HG03457 (cell line): ENCODE data around the gene TCF20.

Experiments
- ATAC-seq: cut with Tn5 transposase; IDR thresholded peaks from one replicate; pipeline ENCODE4 v1.9.1; 2021; ENCODE audit warnings: moderate number of reproducible peaks; ENCODE audit not compliant: unreplicated experiment

The TCF20 gene

DNA sequence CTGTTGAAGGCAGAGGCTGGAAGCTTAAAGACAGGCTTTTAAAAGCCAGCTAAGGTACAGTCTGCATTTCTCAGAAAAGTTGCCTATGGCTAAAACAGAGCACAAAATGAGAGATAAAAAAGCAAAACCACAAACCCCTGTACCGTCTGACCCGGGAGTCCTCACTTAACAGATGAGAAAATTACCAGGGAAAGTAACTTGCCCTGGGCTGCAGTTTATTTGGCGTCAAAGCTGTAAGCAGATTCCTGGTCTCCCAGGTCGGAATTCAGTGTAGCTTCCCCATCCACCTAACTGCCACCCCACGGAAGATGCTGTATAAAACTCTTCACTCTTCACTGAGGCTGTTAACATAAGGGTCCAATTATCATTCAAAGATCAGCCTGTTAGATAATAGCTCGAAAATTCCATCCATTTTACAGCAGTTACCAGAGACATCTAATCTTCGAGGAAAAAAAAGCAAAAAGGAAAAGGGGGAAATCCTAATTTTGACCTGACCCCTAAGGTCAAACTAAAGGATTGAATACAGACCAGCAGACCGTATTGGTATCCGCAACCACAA lies 1.5 kb downstream of the TCF20 start:
- no peak for ATAC-seq

DNA sequence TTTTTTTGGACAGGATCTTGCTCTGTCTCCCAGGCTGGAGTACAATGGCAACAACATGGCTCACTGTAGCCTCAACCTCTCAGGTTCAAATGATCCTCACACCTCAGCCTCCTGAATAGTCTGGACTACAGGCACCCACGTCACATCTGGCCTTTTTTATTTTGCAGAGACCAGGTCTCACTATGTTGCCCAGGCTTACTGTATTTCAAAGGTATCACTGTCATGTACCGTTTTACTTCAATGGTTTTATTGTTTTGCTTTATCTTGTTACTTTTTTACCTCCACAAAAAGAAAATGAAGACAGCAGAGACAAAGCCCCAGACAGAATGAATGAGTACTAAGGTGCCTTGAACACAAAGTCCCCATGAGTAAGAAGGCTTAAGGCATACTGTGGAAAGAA lies 5.1 kb downstream of the TCF20 start:
- no peak for ATAC-seq

DNA sequence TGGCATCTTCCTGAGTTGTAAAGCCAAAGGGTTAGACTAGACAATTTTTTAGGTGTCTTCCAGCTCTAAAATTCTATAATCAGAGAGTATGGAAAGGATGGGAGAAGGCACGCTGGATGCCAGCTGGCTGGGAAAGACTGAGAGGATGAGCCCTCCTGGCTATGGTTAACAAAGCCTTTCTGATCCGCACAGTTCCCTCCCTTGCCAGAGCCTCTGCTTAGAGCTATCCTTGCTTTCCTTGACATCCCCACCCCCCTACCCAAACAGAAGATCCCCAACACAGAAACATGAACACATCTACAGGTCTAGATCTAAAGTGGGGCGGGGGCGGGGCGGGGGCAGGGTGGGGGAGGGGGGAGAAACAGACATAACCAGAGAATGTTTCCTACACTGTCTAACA lies 6.5 kb downstream of the TCF20 start:
- no peak for ATAC-seq

DNA sequence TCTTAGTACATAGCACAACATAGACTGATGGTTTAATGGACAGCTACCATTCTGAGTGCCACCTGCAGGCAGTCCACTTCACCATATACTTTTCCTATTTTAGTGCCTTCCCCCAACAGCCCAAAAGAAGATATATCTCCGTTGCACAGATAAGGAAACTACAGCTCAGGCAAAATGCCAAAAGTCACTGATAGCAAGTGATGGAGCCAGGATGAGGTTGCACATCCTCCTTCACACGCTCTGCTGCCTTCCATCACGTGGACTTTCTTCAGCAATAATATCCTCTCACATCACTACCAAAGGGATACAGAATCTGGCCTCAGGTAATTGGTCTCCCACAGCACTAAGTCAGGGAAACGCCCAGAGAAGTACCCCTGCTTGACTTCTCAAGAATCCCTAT lies 7.5 kb downstream of the TCF20 start:
- no peak for ATAC-seq

DNA sequence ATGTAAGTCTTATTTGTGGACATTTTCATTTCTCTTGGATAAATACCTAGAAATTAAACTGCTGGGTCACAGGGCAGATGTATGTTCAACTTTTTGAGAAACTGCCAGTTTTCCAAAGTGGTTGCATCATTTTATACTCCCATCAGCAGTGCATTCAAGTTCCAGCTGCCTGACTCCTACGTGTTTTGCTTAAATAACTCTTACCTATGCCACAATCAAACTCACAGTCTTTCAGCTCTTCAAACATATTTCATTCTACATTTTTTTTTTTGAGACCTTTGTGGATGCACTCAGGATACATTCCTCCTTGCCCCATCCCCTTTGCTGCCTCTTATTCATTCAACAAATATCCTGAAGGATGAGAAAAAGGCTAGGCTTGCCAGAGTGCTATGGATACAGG lies 9.2 kb downstream of the TCF20 start:
- ATAC-seq: no peak

DNA sequence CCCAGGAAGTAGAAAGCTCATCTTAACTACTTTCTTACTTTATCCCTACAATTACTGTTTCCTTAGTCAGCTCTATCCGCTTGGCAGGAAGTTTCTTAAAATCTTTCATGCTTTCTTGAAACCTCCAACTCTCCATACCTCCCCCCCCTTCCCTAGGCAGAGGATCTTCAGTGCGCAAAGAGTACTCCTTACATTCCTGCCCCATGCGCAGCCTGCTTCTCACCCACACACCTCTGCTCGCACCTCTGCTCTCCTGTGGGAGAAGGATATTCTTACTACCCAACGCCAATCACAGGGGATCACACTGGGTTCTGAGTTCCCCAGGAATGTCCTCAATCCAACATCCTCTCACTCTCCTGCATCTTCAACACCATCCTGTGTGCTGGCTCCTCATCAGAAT lies 12.3 kb downstream of the TCF20 start:
- ATAC-seq: no peak

DNA sequence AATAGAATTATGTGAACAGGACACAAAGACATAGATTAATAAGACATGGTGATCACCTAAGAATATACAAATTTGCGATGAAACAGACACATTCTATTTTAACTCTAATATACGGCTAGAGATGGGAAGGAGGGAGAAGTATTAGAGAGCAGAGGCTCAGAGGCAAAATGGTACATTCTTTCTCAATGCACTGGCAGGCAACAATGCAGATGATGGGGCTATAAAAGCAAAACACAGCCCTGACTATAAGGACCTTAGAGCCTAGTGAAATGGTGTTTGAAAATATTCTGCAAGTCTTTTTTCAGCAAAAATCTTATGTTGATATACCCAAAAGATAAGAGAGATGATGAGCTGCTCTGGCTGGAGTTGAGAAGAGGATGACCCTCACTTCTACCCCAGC lies 13.1 kb downstream of the TCF20 start:
- ATAC-seq: no peak

DNA sequence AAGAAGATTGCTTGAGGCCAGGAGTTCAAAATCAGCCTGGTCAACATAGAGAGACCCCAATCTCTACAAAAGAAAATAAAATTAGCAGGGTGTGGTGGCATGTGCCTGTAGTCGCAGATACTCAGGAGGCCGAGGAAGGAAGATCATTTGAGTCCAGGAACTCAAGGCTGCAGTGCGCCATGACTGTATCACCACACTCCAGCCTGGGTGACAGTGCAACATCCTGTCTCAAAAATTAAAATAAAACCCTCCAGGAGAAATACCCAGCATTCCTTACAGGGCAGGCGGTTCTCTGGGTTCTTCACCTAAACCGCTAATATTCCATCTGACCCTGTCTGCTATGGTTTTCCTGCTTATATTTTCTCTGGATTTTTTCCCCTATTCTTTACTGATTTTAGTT lies 13.5 kb downstream of the TCF20 start:
- no peak for ATAC-seq

DNA sequence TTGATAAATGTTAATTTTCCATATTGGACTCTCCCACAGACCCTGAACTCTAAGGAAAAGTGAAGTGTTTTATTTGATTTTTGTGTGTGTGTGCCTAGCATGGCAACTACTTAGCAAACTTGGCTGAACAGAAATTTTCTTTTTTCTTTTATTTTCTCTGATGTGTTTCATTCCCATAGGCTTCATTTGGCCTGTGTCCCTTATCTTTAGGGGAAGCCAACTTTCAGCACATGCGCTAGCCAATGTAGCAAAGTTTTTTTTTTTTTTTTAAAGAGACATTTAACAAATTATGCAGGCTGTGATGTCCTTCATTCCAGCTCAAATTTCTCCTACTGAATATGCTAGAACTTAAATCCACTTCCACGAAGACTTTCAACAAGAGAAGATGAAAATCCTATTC lies 14.2 kb downstream of the TCF20 start:
- ATAC-seq: no peak

DNA sequence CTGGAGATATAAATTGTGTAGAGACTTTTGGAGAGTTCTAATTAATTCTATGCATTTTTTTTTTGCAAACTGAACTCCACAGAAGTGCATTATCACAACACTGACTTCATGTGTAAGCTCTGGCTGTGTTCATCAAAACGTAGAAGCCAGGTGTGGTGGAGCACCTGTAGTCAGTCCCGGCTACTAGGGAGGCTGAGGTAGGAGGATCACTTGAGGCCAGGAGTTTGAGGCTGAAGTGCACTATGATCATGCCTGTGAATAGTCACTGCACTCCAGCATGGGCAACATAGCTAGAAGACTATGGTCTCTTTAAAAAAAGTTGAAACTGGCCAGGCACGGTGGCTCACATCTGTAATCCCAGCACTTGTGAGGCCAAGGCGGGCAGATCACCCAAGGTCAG lies 20.6 kb downstream of the TCF20 start:
- ATAC-seq: no peak

DNA sequence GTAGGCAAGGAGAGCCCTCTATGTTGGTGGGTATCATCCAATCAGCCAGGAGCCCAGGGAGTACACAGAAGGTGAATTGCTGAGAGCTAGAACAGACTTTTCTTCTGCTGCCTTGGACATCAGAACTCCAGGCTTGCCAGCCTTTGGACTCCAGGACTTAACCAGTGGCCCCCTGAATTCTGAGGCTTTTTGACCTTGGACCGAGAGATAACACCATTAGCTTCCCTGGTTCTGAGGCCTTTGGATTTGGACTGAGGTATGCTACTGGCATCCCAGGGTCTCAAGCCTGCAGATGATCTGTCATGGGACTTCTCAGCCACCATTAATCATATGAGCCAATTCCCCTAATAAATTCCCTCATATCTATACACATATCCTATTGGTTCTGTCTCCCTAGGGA lies 21.5 kb downstream of the TCF20 start:
- no peak for ATAC-seq

DNA sequence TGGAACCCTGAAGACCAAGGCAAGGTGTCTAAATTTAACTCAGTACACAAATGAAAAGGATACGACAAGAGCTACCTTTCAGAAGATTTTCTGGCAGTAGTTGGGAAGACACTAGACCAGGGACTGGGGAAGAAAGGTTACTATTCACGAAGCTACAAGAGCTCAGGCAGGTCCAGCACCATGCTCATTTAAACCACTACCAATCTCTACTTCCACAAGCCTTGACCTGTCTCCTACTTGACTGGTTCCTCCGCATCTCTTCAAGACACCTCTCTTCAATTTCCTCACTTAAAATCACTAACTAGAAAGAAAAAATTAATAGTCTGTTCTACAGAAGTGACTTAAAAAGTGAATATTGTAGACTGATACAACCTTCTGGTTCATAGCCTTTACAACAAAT lies 22.9 kb downstream of the TCF20 start:
- ATAC-seq: no peak

DNA sequence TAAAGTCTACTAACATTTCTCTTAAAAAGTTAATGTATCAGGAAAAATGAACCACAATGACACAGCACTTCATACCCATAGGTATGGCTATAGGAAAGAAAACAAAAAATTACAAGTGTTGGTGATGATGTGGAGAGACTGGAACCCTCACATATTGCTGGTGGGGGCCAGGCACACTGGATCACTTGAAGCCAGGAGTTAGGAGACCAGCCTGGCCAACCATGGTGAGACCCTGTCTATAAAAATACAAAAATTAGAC lies 26.7 kb downstream of the TCF20 start:
- no peak for ATAC-seq

DNA sequence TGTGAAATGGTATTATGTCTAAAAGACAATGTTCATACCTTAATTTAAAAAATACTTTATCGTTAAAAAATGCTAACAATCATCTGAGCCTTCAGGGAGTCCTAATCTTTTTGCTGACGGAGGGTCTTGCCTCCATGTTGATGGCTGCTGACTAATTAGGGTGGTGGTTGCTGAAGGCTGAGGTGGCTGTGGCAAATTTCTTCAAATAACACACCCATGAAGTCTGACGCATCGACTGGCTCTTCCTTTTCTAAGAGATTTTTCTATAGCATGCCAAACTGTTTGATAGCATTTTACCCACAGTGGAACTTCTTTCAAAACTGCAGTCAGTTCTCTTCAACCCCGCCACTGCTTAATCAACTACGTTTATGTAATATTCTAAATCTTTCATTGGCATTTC lies 33.6 kb downstream of the TCF20 start:
- ATAC-seq: no peak

DNA sequence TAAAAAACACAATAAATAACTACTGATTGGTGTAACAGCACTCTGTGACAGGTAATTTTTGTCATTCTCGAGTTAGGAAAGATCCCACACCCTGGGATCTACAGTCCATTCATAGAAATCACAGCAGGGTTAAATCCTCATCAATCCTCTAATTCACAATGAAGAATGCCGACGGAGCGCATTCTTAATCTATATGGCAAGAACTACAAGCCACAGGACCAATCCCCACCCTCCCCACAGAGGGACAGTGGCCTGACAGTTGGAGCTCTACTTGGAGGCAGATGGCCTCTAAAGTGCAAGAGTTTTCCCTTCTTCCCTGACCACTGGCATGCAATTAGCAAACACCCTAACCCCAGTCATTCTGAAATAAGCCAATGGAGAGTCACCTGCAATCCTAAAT lies 34.2 kb downstream of the TCF20 start:
- ATAC-seq: no peak

DNA sequence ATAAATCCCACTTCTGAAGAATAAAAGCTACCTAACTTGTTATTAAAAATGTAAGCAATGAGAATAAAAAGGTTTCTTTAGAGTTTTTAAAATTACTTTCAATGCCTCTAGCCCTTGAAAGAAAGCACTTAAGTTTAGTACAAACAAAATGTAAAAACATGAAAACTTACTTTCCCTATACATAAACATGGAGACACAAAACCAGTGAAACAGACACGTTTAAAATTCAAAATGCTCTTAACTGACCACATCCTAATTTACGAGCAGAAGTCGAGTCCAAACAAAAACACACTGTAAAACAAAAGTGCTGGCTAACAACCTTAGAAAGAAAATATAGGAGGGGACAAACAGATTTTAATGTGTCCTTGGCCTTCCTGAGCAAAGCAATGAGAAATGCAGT lies 36.6 kb downstream of the TCF20 start:
- ATAC-seq: no peak

DNA sequence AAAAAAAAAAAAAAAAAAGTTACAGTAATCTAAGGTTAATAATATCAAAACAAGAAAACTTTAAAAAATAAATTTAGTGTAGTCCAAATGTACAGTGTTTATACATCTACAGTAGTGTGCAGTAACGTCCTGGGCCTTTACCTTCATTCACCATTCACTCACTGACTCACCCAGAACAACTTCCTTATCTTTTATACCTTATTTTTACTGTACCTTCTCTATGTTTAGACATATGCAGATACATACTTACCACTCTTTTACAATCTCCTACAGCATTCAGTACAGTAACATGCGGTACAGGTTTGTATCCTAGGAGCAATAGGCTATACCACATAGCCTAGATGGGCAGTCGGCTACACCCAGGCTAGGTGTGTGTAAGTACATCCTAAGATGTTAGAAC lies 38.5 kb downstream of the TCF20 start:
- no peak for ATAC-seq

DNA sequence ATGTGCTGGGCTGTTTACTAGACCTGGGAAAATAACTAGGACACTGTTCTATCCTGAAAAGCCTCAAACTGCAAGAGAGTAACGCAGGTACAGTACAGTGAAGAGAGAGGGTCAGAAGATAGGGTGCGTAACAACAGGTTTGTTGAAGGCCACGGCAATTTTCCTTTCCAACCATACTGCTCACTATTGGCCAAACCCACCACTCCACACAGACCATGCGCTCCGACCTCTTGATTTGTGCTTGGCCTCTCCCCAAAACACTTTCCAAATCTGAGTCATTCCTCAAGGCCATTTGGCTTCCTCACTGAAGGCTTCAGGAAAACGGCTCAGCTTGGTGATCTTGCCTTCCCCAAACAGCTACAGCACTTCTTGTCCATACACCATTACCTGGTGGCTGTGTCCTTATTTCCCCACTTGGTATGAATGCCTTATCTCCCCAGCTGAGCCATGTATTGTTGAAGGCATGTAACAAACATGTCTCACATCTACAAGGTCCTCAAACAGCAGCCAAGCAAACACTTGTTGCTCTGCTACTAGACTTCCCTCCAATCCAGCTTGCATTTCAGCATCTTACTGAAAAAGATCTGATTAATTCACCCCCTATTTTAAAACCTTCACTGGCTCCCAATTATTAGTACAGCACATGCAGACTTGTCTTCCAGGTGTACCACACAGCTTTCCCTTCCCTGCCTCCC lies 40.9 kb downstream of the TCF20 start:
- no peak for ATAC-seq

DNA sequence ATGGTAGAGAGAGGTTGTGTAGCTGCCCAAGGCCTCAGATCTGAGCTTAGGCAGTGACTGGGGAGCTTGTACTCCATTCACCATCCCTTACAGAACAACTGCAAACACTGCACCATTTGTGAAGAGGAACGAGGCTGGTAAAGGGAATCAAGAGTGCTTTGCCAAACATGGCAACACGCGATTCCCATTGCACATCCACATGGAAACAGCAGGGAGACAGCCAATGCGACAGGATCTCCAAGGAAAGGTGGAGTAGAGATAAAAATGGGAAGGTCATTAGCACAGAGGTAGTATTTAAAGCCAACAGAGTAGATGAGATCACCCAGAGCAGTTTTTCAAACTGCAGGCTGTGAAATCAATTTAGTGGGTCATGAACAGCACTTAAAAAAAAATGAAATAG lies 42.0 kb downstream of the TCF20 start:
- ATAC-seq: no peak

DNA sequence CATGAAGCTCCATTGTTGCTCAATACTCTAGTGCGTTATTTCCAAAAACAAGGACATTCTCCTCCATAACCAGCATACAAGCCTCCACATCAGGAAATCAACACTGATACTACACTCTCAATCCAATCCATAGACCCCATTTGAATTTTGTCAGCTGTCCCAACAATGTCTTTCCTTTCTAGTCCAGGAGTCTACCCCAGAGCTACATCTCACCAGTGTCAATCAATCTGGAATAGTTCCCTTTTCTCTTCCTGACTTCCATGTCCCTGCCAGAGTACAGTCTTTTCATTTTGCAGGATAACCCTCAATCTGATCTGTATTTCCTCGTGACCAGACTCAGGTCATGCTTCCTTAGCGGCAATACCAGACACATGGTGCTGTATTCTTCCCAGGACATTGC lies 43.0 kb downstream of the TCF20 start:
- no peak for ATAC-seq

DNA sequence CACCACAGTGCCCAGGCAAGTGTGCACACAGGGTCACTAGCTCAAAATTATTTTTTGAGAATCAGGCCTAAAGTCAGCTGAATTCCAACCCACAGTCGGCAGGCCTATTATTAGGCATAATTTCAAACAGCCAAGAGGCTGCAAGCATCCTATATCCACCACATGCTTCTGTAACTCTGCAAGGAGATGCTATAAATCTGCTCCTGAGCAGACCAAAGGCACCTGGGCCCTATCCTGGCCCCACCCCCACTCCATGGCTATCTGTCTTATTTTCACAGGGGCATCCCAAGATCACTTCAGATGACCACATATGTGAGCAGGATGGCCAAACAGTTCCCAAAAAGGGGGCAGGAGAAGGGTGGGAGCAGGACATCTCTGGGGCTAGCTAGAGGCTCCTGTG lies 44.6 kb downstream of the TCF20 start:
- ATAC-seq: no peak

DNA sequence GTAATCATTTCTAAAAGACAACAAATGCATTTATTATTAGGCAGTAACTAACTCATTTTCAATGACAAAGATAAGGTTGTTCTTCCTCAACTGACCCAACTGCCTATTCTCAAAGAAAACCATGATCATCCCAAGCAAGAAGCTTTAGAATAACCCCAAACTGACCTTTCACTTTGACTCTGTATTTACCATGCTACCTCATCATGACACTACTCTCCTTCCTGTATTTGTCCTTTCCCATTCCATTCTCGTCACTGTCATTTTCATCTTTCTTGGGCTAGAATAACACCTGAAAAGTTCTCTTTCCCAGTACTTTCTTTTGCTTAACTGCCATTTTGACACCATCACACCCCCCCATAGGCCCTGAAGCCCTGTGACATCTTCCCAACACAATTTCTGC lies 48.3 kb downstream of the TCF20 start:
- ATAC-seq: no peak
